ENCODE data around the gene OTUD6A. TPM values are rescaled to one million over a fixed set of nuclear protein-coding genes. Genes with fewer than 3 reads are reported as not detected.
A peak's percentile ranks its signal among the peaks of the same experiment; 100 is the strongest.

OTUD6A gene
- total RNA-seq, 1 donor from 2014 or later, result not detected

- Mint-ChIP-seq H3K27ac (ENCODE audit: unreplicated experiment) (no peak overlapping the region), H3K27me3 (ENCODE audit: unreplicated experiment) (no peaks in the 10 kb centered on the region), H3K4me3 (ENCODE audit: unreplicated experiment) (no peak overlapping the region), H3K4me1 (ENCODE audit: unreplicated experiment) (no peaks in the 10 kb centered on the region), H3K36me3 (ENCODE audit: unreplicated experiment) (no peaks in the 10 kb centered on the region), H3K9me3 (ENCODE audit: unreplicated experiment) (peaks cover 3% of the 10 kb centered on the region)
- peak; percentile 83 for DNase-seq (ENCODE audit: extremely low spot score, unreplicated experiment)
- no peak for TF ChIP-seq CTCF (IDR thresholded peaks at IDR 0.05)
Observed at GRCh38 chrX:70062961-70063550, 799 bp downstream of the OTUD6A start.

GRCh38 chrX:70066646-70067045 lies 4.4 kb downstream of the OTUD6A start:
- no peak for TF ChIP-seq CTCF (IDR thresholded peaks at IDR 0.05)
- Mint-ChIP-seq H3K9me3 (ENCODE audit: unreplicated experiment) (peaks cover 3% of the 10 kb centered on the region), H3K4me3 (ENCODE audit: unreplicated experiment) (no peak overlapping the region), H3K4me1 (ENCODE audit: unreplicated experiment) (no peaks in the 10 kb centered on the region), H3K27ac (ENCODE audit: unreplicated experiment) (no peak overlapping the region), H3K27me3 (ENCODE audit: unreplicated experiment) (no peaks in the 10 kb centered on the region), H3K36me3 (ENCODE audit: unreplicated experiment) (no peaks in the 10 kb centered on the region)
- DNase-seq (ENCODE audit: extremely low spot score, unreplicated experiment), result peak; percentile 68

- peak; percentile 11 for DNase-seq (ENCODE audit: extremely low spot score, unreplicated experiment)
- H3K4me3 Mint-ChIP-seq (ENCODE audit: unreplicated experiment), result no peak overlapping the region
- no peaks in the 10 kb centered on the region for H3K36me3 Mint-ChIP-seq (ENCODE audit: unreplicated experiment)
- peaks cover 9% of the 10 kb centered on the region for H3K9me3 Mint-ChIP-seq (ENCODE audit: unreplicated experiment)
- H3K4me1 Mint-ChIP-seq (ENCODE audit: unreplicated experiment), result no peaks in the 10 kb centered on the region
- H3K27me3 Mint-ChIP-seq (ENCODE audit: unreplicated experiment), result no peaks in the 10 kb centered on the region
- no peak overlapping the region for H3K27ac Mint-ChIP-seq (ENCODE audit: unreplicated experiment)
- TF ChIP-seq CTCF (IDR thresholded peaks at IDR 0.05), result no peak
Observed at GRCh38 chrX:70079297-70079696, 17.0 kb downstream of the OTUD6A start.

GRCh38 chrX:70079870-70080269 lies 17.6 kb downstream of the OTUD6A start:
- no peaks in the 10 kb centered on the region for H3K4me1 Mint-ChIP-seq (ENCODE audit: unreplicated experiment)
- H3K4me3 Mint-ChIP-seq (ENCODE audit: unreplicated experiment), result no peak overlapping the region
- TF ChIP-seq CTCF (IDR thresholded peaks at IDR 0.05), result no peak
- no peak overlapping the region for H3K27ac Mint-ChIP-seq (ENCODE audit: unreplicated experiment)
- no peak for DNase-seq (ENCODE audit: extremely low spot score, unreplicated experiment)
- H3K9me3 Mint-ChIP-seq (ENCODE audit: unreplicated experiment), result peaks cover 9% of the 10 kb centered on the region
- H3K36me3 Mint-ChIP-seq (ENCODE audit: unreplicated experiment), result no peaks in the 10 kb centered on the region
- no peaks in the 10 kb centered on the region for H3K27me3 Mint-ChIP-seq (ENCODE audit: unreplicated experiment)

- Mint-ChIP-seq H3K4me3 (ENCODE audit: unreplicated experiment) (no peak overlapping the region), H3K4me1 (ENCODE audit: unreplicated experiment) (peaks cover under 1% of the 10 kb centered on the region), H3K27ac (ENCODE audit: unreplicated experiment) (no peak overlapping the region), H3K9me3 (ENCODE audit: unreplicated experiment) (peaks cover 4% of the 10 kb centered on the region), H3K36me3 (ENCODE audit: unreplicated experiment) (no peaks in the 10 kb centered on the region), H3K27me3 (ENCODE audit: unreplicated experiment) (no peaks in the 10 kb centered on the region)
- TF ChIP-seq CTCF (IDR thresholded peaks at IDR 0.05), result no peak
- no peak for DNase-seq (ENCODE audit: extremely low spot score, unreplicated experiment)
Observed at GRCh38 chrX:70082723-70083122, 20.5 kb downstream of the OTUD6A start.
